ENCODE measurements around the gene DNAH3.

DNAH3 gene

GRCh38 chr16:20918486-20919239 lies 232.0 kb downstream of the DNAH3 start:
- no peak for TF ChIP-seq CTCF (IDR thresholded peaks at IDR 0.05; ENCODE audit: extremely low read depth, insufficient read depth, missing control alignments)
- in situ Hi-C loops (cut with MboI; ENCODE audit: low pct_unique_long_range_greater_than_20kb, low sequenced_read_pairs, unreplicated experiment) = no loop called here
- no peak for DNase-seq (ENCODE audit: low spot score)

GRCh38 chr16:20916942-20917341 lies 233.7 kb downstream of the DNAH3 start:
- in situ Hi-C loops (cut with MboI; ENCODE audit: low pct_unique_long_range_greater_than_20kb, low sequenced_read_pairs, unreplicated experiment) = no loop called here
- TF ChIP-seq CTCF (IDR thresholded peaks at IDR 0.05; ENCODE audit: extremely low read depth, insufficient read depth, missing control alignments) = no peak

GRCh38 chr16:20916289-20916688 lies 234.4 kb downstream of the DNAH3 start:
- in situ Hi-C loops (cut with MboI; ENCODE audit: low pct_unique_long_range_greater_than_20kb, low sequenced_read_pairs, unreplicated experiment) = no loop called here
- no peak for DNase-seq (ENCODE audit: low spot score)
- no peak for TF ChIP-seq CTCF (IDR thresholded peaks at IDR 0.05; ENCODE audit: extremely low read depth, insufficient read depth, missing control alignments)

More at GRCh38 chr16:20916942-20917341, 233.7 kb downstream of the DNAH3 start:
- no peak for DNase-seq (ENCODE audit: low spot score)

GRCh38 chr16:20911361-20911760 lies 239.3 kb downstream of the DNAH3 start:
- DNase-seq (ENCODE audit: low spot score) = no peak
- in situ Hi-C loops (cut with MboI; ENCODE audit: low pct_unique_long_range_greater_than_20kb, low sequenced_read_pairs, unreplicated experiment) = no loop called here
- TF ChIP-seq CTCF (IDR thresholded peaks at IDR 0.05; ENCODE audit: extremely low read depth, insufficient read depth, missing control alignments) = no peak

- in situ Hi-C loops (cut with MboI; ENCODE audit: low pct_unique_long_range_greater_than_20kb, low sequenced_read_pairs, unreplicated experiment) = no loop called here
- TF ChIP-seq CTCF (IDR thresholded peaks at IDR 0.05; ENCODE audit: extremely low read depth, insufficient read depth, missing control alignments) = no peak
- DNase-seq (ENCODE audit: low spot score) = no peak
Measured at GRCh38 chr16:20910781-20911321, 239.8 kb downstream of the DNAH3 start.

- no peak for TF ChIP-seq CTCF (IDR thresholded peaks at IDR 0.05; ENCODE audit: extremely low read depth, insufficient read depth, missing control alignments)
- no peak for DNase-seq (ENCODE audit: low spot score)
Measured at GRCh38 chr16:20906341-20907255, 244.0 kb downstream of the DNAH3 start.

More at GRCh38 chr16:20906341-20907255, 244.0 kb downstream of the DNAH3 start:
- in situ Hi-C loops (cut with MboI; ENCODE audit: low pct_unique_long_range_greater_than_20kb, low sequenced_read_pairs, unreplicated experiment) = no loop called here

All from GM13977 (cell line).